GM23338 (cell line): ENCODE data around the gene TET2. TPM values are rescaled to one million over a fixed set of nuclear protein-coding genes. Genes with fewer than 3 reads are reported as not detected.

Experiments
- ATAC-seq: fragments of 200-7000 bp; cut with Tn5 transposase; 3 replicates; pipeline ENCODE4 v1.9.1; 2020
- DNase-seq: peaks from one replicate; pipeline ENCODE4 v3.0.0-alpha.2; 2015; ENCODE audit warnings: low spot score
- H2AFZ ChIP-seq: fragments of 200-600 bp; sonication (generic); 2 replicates; pipeline ENCODE4 v1.8.0; 2016; ENCODE audit warnings: antibody characterized with exemption, mild to moderate bottlenecking, moderate library complexity
- H3F3A ChIP-seq: fragments of 200-600 bp; sonication (generic); replicated peaks from 2 replicates; pipeline ENCODE4 v1.8.0; 2017; ENCODE audit warnings: antibody characterized with exemption, mixed run types, low read depth
- H3K27ac ChIP-seq: fragments of 200-600 bp; sonication (generic); 2 replicates; pipeline ENCODE4 v1.6.1; 2016; ENCODE audit warnings: low read depth
- H3K27me3 ChIP-seq: fragments of 200-600 bp; sonication (generic); 2 replicates; pipeline ENCODE4 v1.8.0; 2016; ENCODE audit warnings: mild to moderate bottlenecking, mixed run types, moderate library complexity; ENCODE audit not compliant: insufficient read depth
- H3K36me3 ChIP-seq: fragments of 200-600 bp; sonication (generic); 2 replicates; pipeline ENCODE4 v1.8.0; 2016; ENCODE audit warnings: mild to moderate bottlenecking; ENCODE audit not compliant: insufficient read depth
- H3K4me1 ChIP-seq: fragments of 200-600 bp; sonication (generic); 2 replicates; pipeline ENCODE4 v1.8.0; 2016; ENCODE audit warnings: mild to moderate bottlenecking, moderate library complexity; ENCODE audit not compliant: insufficient read depth
- H3K4me2 ChIP-seq: fragments of 200-600 bp; sonication (generic); 2 replicates; pipeline ENCODE4 v1.7.1; 2017; ENCODE audit warnings: mixed run types
- H3K4me3 ChIP-seq: fragments of 200-600 bp; sonication (generic); 2 replicates; pipeline ENCODE4 v1.6.1; 2016; ENCODE audit warnings: mixed run types
- H3K79me2 ChIP-seq: fragments of 200-600 bp; sonication (generic); replicated peaks from 2 replicates; pipeline ENCODE4 v1.8.0; 2017; ENCODE audit warnings: mild to moderate bottlenecking; ENCODE audit not compliant: insufficient read depth
- H3K9me2 ChIP-seq: fragments of 200-600 bp; sonication (generic); 2 replicates; pipeline ENCODE4 v1.8.0; 2017; ENCODE audit not compliant: insufficient read depth
- H4K20me1 ChIP-seq: fragments of 200-600 bp; sonication (generic); replicated peaks from 2 replicates; pipeline ENCODE4 v1.8.0; 2017; ENCODE audit warnings: mild to moderate bottlenecking; ENCODE audit not compliant: insufficient read depth
- H3K27ac Mint-ChIP-seq: 2 replicates; pipeline ENCODE4 v1.8.0; 2020; ENCODE audit warnings: inconsistent platforms, mild to moderate bottlenecking, moderate library complexity, mixed read lengths
- H3K27me3 Mint-ChIP-seq: 3 replicates; pipeline ENCODE4 v1.8.0; 2022; ENCODE audit warnings: low read depth, mild to moderate bottlenecking, moderate library complexity, mixed read lengths, inconsistent platforms; ENCODE audit not compliant: insufficient read depth, poor library complexity
- H3K36me3 Mint-ChIP-seq: 3 replicates; pipeline ENCODE4 v1.8.0; 2021; ENCODE audit warnings: low read depth, mild to moderate bottlenecking, inconsistent platforms, moderate library complexity, mixed read lengths
- H3K4me1 Mint-ChIP-seq: 3 replicates; pipeline ENCODE4 v1.8.0; 2020; ENCODE audit warnings: mild to moderate bottlenecking, inconsistent platforms, mixed read lengths
- H3K4me3 Mint-ChIP-seq: 3 replicates; pipeline ENCODE4 v1.8.0; 2021; ENCODE audit warnings: moderate library complexity, mild to moderate bottlenecking, inconsistent platforms, mixed read lengths
- H3K9me3 Mint-ChIP-seq: 3 replicates; pipeline ENCODE4 v1.8.0; 2020; ENCODE audit warnings: moderate library complexity, mild to moderate bottlenecking, inconsistent platforms, mixed read lengths
- CREB1 ChIP-seq: fragments of 250-450 bp; sonication (Bioruptor Pico); IDR thresholded peaks from 2 replicates; pipeline ENCODE4 v1.5.0; 2020; ENCODE audit warnings: low read depth, mild to moderate bottlenecking, moderate library complexity
- ETS1 ChIP-seq: IDR thresholded peaks from 2 replicates; pipeline ENCODE4 v1.6.1; 2016; ENCODE audit warnings: antibody characterized with exemption
- EZH2 ChIP-seq: fragments of 200-600 bp; sonication (generic); IDR thresholded peaks from one replicate; pipeline ENCODE4 v1.8.0; 2017; ENCODE audit warnings: antibody characterized with exemption, mild to moderate bottlenecking, low read depth; ENCODE audit not compliant: unreplicated experiment
- JUNB ChIP-seq: IDR thresholded peaks from one replicate; pipeline ENCODE4 v1.6.1; 2016; ENCODE audit warnings: antibody characterized with exemption; ENCODE audit not compliant: unreplicated experiment
- NANOG ChIP-seq: IDR thresholded peaks from 2 replicates; pipeline ENCODE4 v1.6.1; 2016; ENCODE audit warnings: antibody characterized with exemption, borderline replicate concordance
- POLR2AphosphoS5 ChIP-seq: IDR thresholded peaks from 2 replicates; pipeline ENCODE4 v1.6.1; 2016; ENCODE audit warnings: antibody characterized with exemption, low read depth
- REST ChIP-seq: IDR thresholded peaks from one replicate; pipeline ENCODE4 v1.6.1; 2018; ENCODE audit warnings: antibody characterized with exemption; ENCODE audit not compliant: unreplicated experiment
- STAT1 ChIP-seq: IDR thresholded peaks from one replicate; pipeline ENCODE4 v1.6.1; 2016; ENCODE audit warnings: antibody characterized with exemption; ENCODE audit not compliant: unreplicated experiment
- ZNF114 ChIP-seq: fragments of 250-450 bp; sonication (Bioruptor Pico); IDR thresholded peaks from 2 replicates; pipeline ENCODE4 v1.5.0; 2020; ENCODE audit warnings: mild to moderate bottlenecking, moderate library complexity
- ZNF331 ChIP-seq: fragments of 250-450 bp; sonication (Bioruptor Pico); IDR thresholded peaks from 2 replicates; pipeline ENCODE4 v1.5.0; 2020; ENCODE audit warnings: low read depth, mild to moderate bottlenecking, moderate library complexity
- ZNF462 ChIP-seq: fragments of 250-450 bp; sonication (Bioruptor Pico); IDR thresholded peaks from 2 replicates; pipeline ENCODE4 v1.5.0; 2020; ENCODE audit warnings: mild to moderate bottlenecking, moderate library complexity
- polyA plus RNA-seq: library from polyadenylated mRNA; unstranded; fragments of >200 nt; fragmentation: Nextera tagmentation; extraction: Ambion mirVana; gene quantifications from 2 replicates; pipeline ENCODE4 v1.2.1, GENCODE V29; 2016
- total RNA-seq: library from RNA; depleted of rRNA; stranded (reverse); fragments of >200 nt; shearing (Covaris generic); gene quantifications from 2 replicates; pipeline ENCODE4 v1.2.3, GENCODE V29; 2014
- TF ChIP-seq, protein P1 (sequence below), 2 experiments: fragments of 200-600 bp in 1 of 2; sonication (generic) in 1 of 2; conservative IDR thresholded peaks; 2 replicates each; pipeline versions ENCODE4 v1.5.1 to v1.6.1; 2016 to 2017; ENCODE audit warnings: antibody characterized with exemption in 2 of 2, low read depth in 2 of 2, mild to moderate bottlenecking in 2 of 2, moderate library complexity in 1 of 2

Gene TET2
- total and polyA plus RNA-seq, 2 experiments from 2014 or later, result 1.2 to 2.2 TPM

DNA sequence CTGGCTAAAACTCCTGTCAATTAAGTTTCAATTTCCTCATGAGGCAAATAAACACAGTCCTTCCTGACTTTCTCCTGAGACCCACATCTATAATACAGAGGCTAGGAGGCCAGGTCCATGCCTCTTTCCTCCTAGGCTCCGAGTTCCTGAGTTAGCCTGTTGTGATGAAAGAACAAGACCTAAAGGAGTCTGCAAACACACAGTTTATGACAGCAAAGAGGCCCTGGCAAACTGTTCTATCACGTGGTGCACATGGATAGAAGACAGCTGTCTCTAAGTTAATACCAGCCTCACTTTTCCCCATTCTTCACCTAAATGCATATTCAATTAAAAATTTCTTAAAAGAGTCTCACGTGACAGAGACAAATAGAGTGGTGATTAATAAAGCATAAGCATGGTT, 145.2 kb downstream of the TET2 start:
- no peaks in the 10 kb centered on the region; the same call in 2 of the 3 replicates for H3K9me3 Mint-ChIP-seq
- no peaks in the 10 kb centered on the region for H3K4me1 Mint-ChIP-seq
- DNase-seq (no peak), ATAC-seq (no peak)
- H4K20me1 ChIP-seq, result no peaks in the 10 kb centered on the region
- no peaks in the 10 kb centered on the region for H3K36me3 ChIP-seq
- H3K36me3 Mint-ChIP-seq, result no peaks in the 10 kb centered on the region
- H3K27ac ChIP-seq, result no peak overlapping the region
- no peaks in the 10 kb centered on the region for H3K79me2 ChIP-seq
- no peaks in the 10 kb centered on the region for H3K27me3 ChIP-seq
- no peak overlapping the region for H2AFZ ChIP-seq
- H3K4me3 ChIP-seq, result no peak overlapping the region
- no peaks in the 10 kb centered on the region for H3K27me3 Mint-ChIP-seq
- H3K4me3 Mint-ChIP-seq, result no peak overlapping the region
- no peak overlapping the region for H3K4me2 ChIP-seq
- no peaks in the 10 kb centered on the region for H3K9me2 ChIP-seq
- TF ChIP-seq NANOG (no peak), REST (no peak), ZNF462 (CRISPR knock-in tag) (no peak), EZH2 (no peak), STAT1 (no peak), POLR2AphosphoS5 (no peak), CREB1 (CRISPR knock-in tag) (no peak), ZNF331 (CRISPR knock-in tag) (no peak), JUNB (no peak), ZNF114 (CRISPR knock-in tag) (no peak), ETS1 (no peak)
- TF ChIP-seq, protein P1, sequence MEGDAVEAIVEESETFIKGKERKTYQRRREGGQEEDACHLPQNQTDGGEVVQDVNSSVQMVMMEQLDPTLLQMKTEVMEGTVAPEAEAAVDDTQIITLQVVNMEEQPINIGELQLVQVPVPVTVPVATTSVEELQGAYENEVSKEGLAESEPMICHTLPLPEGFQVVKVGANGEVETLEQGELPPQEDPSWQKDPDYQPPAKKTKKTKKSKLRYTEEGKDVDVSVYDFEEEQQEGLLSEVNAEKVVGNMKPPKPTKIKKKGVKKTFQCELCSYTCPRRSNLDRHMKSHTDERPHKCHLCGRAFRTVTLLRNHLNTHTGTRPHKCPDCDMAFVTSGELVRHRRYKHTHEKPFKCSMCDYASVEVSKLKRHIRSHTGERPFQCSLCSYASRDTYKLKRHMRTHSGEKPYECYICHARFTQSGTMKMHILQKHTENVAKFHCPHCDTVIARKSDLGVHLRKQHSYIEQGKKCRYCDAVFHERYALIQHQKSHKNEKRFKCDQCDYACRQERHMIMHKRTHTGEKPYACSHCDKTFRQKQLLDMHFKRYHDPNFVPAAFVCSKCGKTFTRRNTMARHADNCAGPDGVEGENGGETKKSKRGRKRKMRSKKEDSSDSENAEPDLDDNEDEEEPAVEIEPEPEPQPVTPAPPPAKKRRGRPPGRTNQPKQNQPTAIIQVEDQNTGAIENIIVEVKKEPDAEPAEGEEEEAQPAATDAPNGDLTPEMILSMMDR (conservative IDR thresholded peaks at IDR 0.05; ENCODE audit: low read depth in 2 of 2), result no peak
- no peaks in the 10 kb centered on the region for H3K4me1 ChIP-seq
- no peaks in the 10 kb centered on the region for H3F3A ChIP-seq
- no peak overlapping the region for H3K27ac Mint-ChIP-seq
